IMR-90 (cell line): ENCODE results near the gene CCDC170. TPM values are rescaled to one million over a fixed set of nuclear protein-coding genes. Genes with fewer than 3 reads are reported as not detected.
A peak's percentile ranks its signal among the peaks of the same experiment; 100 is the strongest.

Experiments
- ATAC-seq: fragments of 200-7000 bp; cut with Tn5 transposase; 2 replicates; pipeline ENCODE4 v1.9.1; 2020; ENCODE audit warnings: low read depth, mild to moderate bottlenecking, moderate library complexity
- BruUV-seq: library from RNA; stranded (reverse); fragments of 400-500 nt; replicated peaks from 2 replicates; lab custom pipeline; 2021; lab: Mats Ljungman, UMichigan
- CTCF ChIA-PET: fragments of 300-600 bp; formaldehyde crosslinking; extraction: SDS; loops from one replicate; lab custom pipeline; 2021; ENCODE audit warnings: antibody characterized with exemption; lab: Yijun Ruan, JAX
- POLR2A ChIA-PET: fragments of 300-600 bp; sonication (Branson Sonifier 250); formaldehyde crosslinking; loops from one replicate; lab custom pipeline; 2022; ENCODE audit warnings: antibody characterized with exemption; ENCODE audit not compliant: unreplicated experiment; lab: Charles Lee
- DNase-seq: peaks from one replicate; pipeline ENCODE4 v3.0.0; 2013
- H2AFZ ChIP-seq: replicated peaks from 2 replicates; pipeline ENCODE3; 2013; ENCODE audit warnings: low read length, mild to moderate bottlenecking; ENCODE audit not compliant: poor library complexity
- H2AK5ac ChIP-seq: 2 replicates; pipeline ENCODE4 v1.6.1; 2013; ENCODE audit warnings: low read depth, low read length, inconsistent platforms
- H2AK9ac ChIP-seq: replicated peaks from 2 replicates; pipeline ENCODE3; 2013; ENCODE audit warnings: mild to moderate bottlenecking, low read depth, low read length, moderate library complexity; ENCODE audit not compliant: poor library complexity
- H2BK120ac ChIP-seq: 2 replicates; pipeline ENCODE4 v1.6.1; 2013; ENCODE audit warnings: low read depth, low read length, inconsistent platforms
- H2BK15ac ChIP-seq: 3 replicates; pipeline ENCODE4 v1.6.1; 2013; ENCODE audit warnings: low read depth, low read length, inconsistent platforms
- H2BK20ac ChIP-seq: 2 replicates; pipeline ENCODE4 v1.6.1; 2013; ENCODE audit warnings: low read depth, mild to moderate bottlenecking, inconsistent platforms, low read length, moderate library complexity
- H2BK5ac ChIP-seq: 2 replicates; pipeline ENCODE4 v1.6.1; 2013; ENCODE audit warnings: mild to moderate bottlenecking, low read depth, low read length, inconsistent platforms; ENCODE audit not compliant: poor library complexity, severe bottlenecking
- H3K14ac ChIP-seq: replicated peaks from 2 replicates; pipeline ENCODE4 v1.6.1; 2013; ENCODE audit warnings: low read depth, low read length, inconsistent platforms
- H3K18ac ChIP-seq: 2 replicates; pipeline ENCODE4 v1.6.1; 2013; ENCODE audit warnings: low read depth, low read length, control low read depth
- H3K23ac ChIP-seq: 2 replicates; pipeline ENCODE4 v1.6.1; 2013; ENCODE audit warnings: low read depth, low read length, inconsistent platforms
- H3K27ac ChIP-seq: 2 replicates; pipeline ENCODE4 v1.5.1; 2013; ENCODE audit warnings: mild to moderate bottlenecking, control low read depth, low read length; ENCODE audit not compliant: insufficient read depth
- H3K27me3 ChIP-seq: 2 replicates; pipeline ENCODE4 v1.6.1; 2013; ENCODE audit warnings: low read length; ENCODE audit not compliant: control insufficient read depth, insufficient read depth
- H3K36me3 ChIP-seq: 2 replicates; pipeline ENCODE4 v1.6.1; 2013; ENCODE audit warnings: low read length, mixed read lengths; ENCODE audit not compliant: control insufficient read depth, insufficient read depth
- H3K4ac ChIP-seq: 2 replicates; pipeline ENCODE4 v1.6.1; 2013; ENCODE audit warnings: low read depth, low read length, inconsistent platforms
- H3K4me1 ChIP-seq: 2 replicates; pipeline ENCODE4 v1.6.1; 2013; ENCODE audit warnings: low read length, mixed read lengths; ENCODE audit not compliant: control insufficient read depth, insufficient read depth
- H3K4me2 ChIP-seq: 2 replicates; pipeline ENCODE4 v1.6.1; 2013; ENCODE audit warnings: low read depth, mild to moderate bottlenecking, control low read depth, low read length, moderate library complexity
- H3K4me3 ChIP-seq: 2 replicates; pipeline ENCODE4 v1.5.1; 2013; ENCODE audit warnings: low read depth, mild to moderate bottlenecking, control low read depth, low read length, moderate library complexity; ENCODE audit not compliant: insufficient read depth
- H3K56ac ChIP-seq: 2 replicates; pipeline ENCODE4 v1.6.1; 2013; ENCODE audit warnings: low read length, inconsistent platforms; ENCODE audit not compliant: insufficient read depth; ENCODE audit errors: extremely low read depth
- H3K79me1 ChIP-seq, 2 experiments: 2 replicates each; pipeline ENCODE4 v1.6.1; 2013; ENCODE audit warnings: low read length in 2 of 2, inconsistent platforms in 1 of 2, low read depth in 1 of 2
- H3K9ac ChIP-seq: 2 replicates; pipeline ENCODE4 v1.6.1; 2013; ENCODE audit warnings: low read depth, low read length, control low read depth
- H3K9me1 ChIP-seq: 2 replicates; pipeline ENCODE4 v1.6.1; 2013; ENCODE audit warnings: low read length, inconsistent platforms; ENCODE audit not compliant: insufficient read depth
- H3K9me3 ChIP-seq: 2 replicates; pipeline ENCODE4 v1.6.1; 2013; ENCODE audit warnings: low read length; ENCODE audit not compliant: control insufficient read depth, insufficient read depth
- H4K20me1 ChIP-seq: 2 replicates; pipeline ENCODE4 v1.6.1; 2013; ENCODE audit warnings: low read length, inconsistent platforms; ENCODE audit not compliant: insufficient read depth
- H4K5ac ChIP-seq: 2 replicates; pipeline ENCODE4 v1.6.1; 2013; ENCODE audit warnings: mild to moderate bottlenecking, low read depth, low read length, control low read depth
- H4K8ac ChIP-seq, 2 experiments: 2 replicates each; pipeline ENCODE4 v1.6.1; 2013; ENCODE audit warnings: low read depth in 2 of 2, low read length in 2 of 2, control low read depth in 1 of 2, inconsistent platforms in 1 of 2
- H4K91ac ChIP-seq: 2 replicates; pipeline ENCODE4 v1.6.1; 2013; ENCODE audit warnings: low read depth, low read length, inconsistent platforms; ENCODE audit not compliant: insufficient read depth
- MXI1 ChIP-seq: IDR thresholded peaks from 2 replicates; pipeline ENCODE4 v1.6.1; 2012; ENCODE audit warnings: low read depth, mild to moderate bottlenecking, low read length, moderate library complexity, borderline replicate concordance
- WGBS, 2 experiments: methylation state at CpG; one replicate each; pipeline versions ENCODE4 v1.1.5 to v1.1.7; 2013; ENCODE audit warnings: missing lambda C conversion rate in 2 of 2; ENCODE audit not compliant: insufficient read length in 1 of 2; ENCODE audit errors: extremely low coverage in 2 of 2; 5-methylcytosine and 5-hydroxymethylcytosine counted together
- dilution Hi-C: fragments of 300-500 bp; cut with HindIII; formaldehyde crosslinking; loops from one replicate; pipeline ENCODE4 v1.14.3; 2018; ENCODE audit warnings: low sequenced_read_pairs; ENCODE audit not compliant: unreplicated experiment
- in situ Hi-C: fragments of 300-500 bp; cut with MboI; formaldehyde crosslinking; loops from 3 replicates; pipeline ENCODE4 v1.14.3; 2019; ENCODE audit warnings: low sequenced_read_pairs, inconsistent platforms, mixed read lengths
- intact Hi-C: fragments of 100-400 bp; cut with micrococcal nuclease; formaldehyde crosslinking; loops from 2 replicates; pipeline ENCODE4 v1.10.0; 2022
- polyA plus RNA-seq, 3 experiments: library from polyadenylated mRNA; depleted of rRNA; stranded (reverse); fragments of >200 nt; gene quantifications; 2 replicates each; pipeline ENCODE4 v1.2.3, GENCODE V29; 2012; ENCODE audit warnings: low replicate concordance in 1 of 3
- total RNA-seq: library from RNA; depleted of rRNA; stranded (reverse); fragments of >200 nt; gene quantifications from 2 replicates; pipeline ENCODE4 v1.2.3, GENCODE V29; 2012
- TF ChIP-seq, protein P1 (sequence below): conservative IDR thresholded peaks from 2 replicates; pipeline ENCODE4 v1.5.1; 2012; ENCODE audit warnings: mild to moderate bottlenecking, low read depth, low read length, improper control_type of control experiment

CCDC170 gene
- total and polyA plus RNA-seq, 2 of the 4 experiments (the other 2 are of a cell fraction), result 0.12 to 0.54 TPM

DNA sequence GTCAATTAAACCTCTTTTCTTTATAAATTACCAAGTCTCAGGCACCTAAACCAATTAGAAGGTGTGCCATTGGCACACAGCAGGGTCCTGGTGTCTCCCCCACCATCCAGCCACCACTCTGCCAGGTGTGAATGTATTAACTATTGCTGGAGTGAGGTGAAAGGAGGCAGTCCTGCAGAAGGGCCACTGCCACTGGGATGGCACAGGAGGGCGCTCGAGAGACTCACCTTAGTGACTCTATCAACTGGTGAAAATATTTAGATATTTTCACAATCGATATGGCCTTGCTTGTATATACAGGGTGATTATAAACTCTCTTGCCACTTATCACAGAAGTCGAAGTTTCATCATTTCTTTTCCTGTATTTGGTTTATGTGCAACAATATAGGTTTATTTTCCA is 168.1 kb downstream of the CCDC170 start:
- Histone ChIP-seq H4K8ac (no peak overlapping the region), H3K4me3 (no peak overlapping the region), H2AK5ac (no peak overlapping the region), H3K23ac (no peak overlapping the region), H4K5ac (no peak overlapping the region), H4K91ac (no peak overlapping the region), H2BK120ac (no peak overlapping the region), H3K4ac (no peak overlapping the region), H3K27me3 (no peaks in the 10 kb centered on the region; the same call in 1 of the 2 replicates), H3K9me3 (no peaks in the 10 kb centered on the region), H2BK20ac (no peak overlapping the region), H2AFZ (no peak overlapping the region), H3K9me1 (no peaks in the 10 kb centered on the region), H3K18ac (no peak overlapping the region), H2AK9ac (no peak overlapping the region), H2BK15ac (no peak overlapping the region), H4K20me1 (no peaks in the 10 kb centered on the region), H3K27ac (no peak overlapping the region), H3K4me1 (no peaks in the 10 kb centered on the region), H3K9ac (no peak overlapping the region), H3K14ac (no peak overlapping the region), H3K56ac (no peak overlapping the region), H2BK5ac (no peak overlapping the region), H3K36me3 (no peaks in the 10 kb centered on the region), H3K4me2 (no peak overlapping the region), H3K79me1 (no peaks in the 10 kb centered on the region)
- WGBS, 2 experiments, result no CpG with 5 or more reads among the region's 4 CpGs
- ChIA-PET POLR2A (no interaction called here), CTCF (interaction anchor here (1.1 kb wide), 1 partner anchor 143 kb away, joined by 4 read pairs; no protein-coding TSS in a partner anchor)
- TF ChIP-seq, protein P1, sequence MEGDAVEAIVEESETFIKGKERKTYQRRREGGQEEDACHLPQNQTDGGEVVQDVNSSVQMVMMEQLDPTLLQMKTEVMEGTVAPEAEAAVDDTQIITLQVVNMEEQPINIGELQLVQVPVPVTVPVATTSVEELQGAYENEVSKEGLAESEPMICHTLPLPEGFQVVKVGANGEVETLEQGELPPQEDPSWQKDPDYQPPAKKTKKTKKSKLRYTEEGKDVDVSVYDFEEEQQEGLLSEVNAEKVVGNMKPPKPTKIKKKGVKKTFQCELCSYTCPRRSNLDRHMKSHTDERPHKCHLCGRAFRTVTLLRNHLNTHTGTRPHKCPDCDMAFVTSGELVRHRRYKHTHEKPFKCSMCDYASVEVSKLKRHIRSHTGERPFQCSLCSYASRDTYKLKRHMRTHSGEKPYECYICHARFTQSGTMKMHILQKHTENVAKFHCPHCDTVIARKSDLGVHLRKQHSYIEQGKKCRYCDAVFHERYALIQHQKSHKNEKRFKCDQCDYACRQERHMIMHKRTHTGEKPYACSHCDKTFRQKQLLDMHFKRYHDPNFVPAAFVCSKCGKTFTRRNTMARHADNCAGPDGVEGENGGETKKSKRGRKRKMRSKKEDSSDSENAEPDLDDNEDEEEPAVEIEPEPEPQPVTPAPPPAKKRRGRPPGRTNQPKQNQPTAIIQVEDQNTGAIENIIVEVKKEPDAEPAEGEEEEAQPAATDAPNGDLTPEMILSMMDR, result 0 out of 2 replicates have a peak, but pooled peaks have one; percentile 13
- no peak for TF ChIP-seq MXI1
- ATAC-seq (no peak), DNase-seq (no peak)
- in situ Hi-C loops (no loop called here), dilution Hi-C loops (no loop called here), intact Hi-C loops (no loop called here)
- BruUV-seq, result no TSS peak
